HUDEP-2 (cell line): ENCODE results near the gene SMG6.
A peak's percentile ranks its signal among the peaks of the same experiment; 100 is the strongest.

ENCODE experiments used
- DNase-seq, 76 experiments: peaks; one replicate each; lab custom pipeline; 2025; ENCODE audit not compliant: unreplicated experiment in 76 of 76; lab: John Stamatoyannopoulos, UW

Gene SMG6

DNA sequence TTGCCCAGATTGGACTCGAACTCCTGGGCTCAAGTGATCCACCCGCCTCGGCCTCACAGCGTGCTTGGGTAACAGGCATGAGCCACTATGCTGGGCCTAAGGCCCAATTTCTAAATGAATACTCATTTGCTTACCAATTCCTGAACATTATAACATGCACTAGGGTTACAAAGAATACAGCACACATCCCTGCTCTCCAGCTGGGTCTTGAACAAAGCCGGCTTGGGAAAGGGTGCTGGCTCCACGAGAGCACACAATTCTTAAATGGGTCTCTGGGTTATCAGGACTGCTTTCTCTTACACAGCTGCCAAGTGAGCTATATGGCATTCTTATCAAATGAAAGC lies 190.3 kb downstream of the SMG6 start:
- DNase-seq = peak in 1 of 76 experiments; percentile 12

DNA sequence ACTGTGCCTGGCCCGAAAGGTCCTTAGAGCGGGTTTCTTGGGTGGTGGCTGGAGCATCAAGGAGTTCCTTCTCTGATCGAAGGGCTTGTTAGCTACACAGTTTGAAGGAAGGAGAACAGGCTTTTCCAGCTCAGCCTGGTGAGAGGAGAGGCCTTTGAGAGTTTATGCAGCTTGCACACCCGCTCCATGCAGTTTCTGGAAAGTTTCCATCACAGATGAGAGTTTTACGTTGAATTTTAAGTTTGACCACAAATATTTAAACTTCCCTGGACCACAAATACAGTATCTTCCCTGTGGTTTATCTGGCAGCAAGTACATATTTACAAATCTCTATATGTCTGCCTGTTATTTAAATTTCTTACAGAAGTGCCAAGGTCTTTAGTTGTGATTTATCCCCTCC lies 191.9 kb downstream of the SMG6 start:
- DNase-seq = no peak

DNA sequence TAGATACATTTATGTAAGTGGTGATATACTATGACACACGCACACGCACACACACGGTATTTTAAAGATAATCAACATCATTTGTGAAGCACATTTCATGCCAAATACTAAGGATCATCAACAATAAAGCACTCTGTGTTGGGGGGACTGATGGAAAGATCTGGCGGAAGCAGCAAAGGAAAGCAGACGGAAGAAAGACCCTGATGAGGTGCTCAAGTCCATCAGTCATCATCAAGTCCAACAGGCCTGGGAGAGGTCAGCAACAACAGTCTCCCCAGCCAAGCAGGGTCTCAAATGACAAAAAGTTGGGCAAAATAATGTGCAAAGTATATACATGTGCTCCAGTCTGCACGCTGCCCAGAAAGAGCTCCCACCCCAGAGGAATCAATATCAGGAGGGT lies 193.1 kb downstream of the SMG6 start:
- no peak for DNase-seq

DNA sequence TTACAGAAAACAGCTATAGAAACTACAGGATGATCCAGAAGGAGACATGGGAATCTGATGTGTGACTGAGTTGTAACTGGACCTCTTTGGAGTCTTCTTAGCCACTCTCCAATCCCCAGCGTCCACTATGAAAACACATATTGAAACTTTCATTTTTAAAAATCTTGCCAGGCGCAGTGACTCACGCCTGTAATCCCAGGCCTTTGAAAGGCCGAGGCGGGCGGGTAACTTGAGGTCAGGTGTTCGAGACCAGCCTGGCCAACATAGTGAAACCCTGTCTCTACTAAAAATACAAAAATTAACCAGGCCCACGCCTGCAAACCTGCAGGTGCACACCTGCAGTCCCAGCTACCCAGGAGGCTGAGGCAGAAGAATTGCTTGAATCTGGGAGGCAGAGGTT lies 195.4 kb downstream of the SMG6 start:
- no peak for DNase-seq

DNA sequence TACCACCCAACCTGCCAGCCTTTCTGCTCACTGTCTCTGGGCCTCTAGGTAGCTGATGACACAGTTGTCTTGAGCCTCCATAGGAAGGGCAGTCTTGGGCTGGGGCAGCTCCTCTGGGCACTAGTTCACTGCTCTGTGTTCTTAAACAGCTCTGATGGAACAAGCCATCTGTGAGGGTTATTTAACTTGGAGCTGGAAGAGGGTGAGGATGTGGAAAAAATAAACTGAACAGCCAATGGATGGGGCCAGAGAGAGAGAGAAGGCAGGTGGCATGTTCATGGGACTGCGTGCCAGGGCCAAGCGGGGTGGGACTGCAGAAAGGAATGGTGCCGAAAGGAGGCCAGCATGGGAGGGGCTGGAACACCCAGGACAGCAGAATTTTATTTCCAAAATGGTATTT lies 196.1 kb downstream of the SMG6 start:
- no peak for DNase-seq

DNA sequence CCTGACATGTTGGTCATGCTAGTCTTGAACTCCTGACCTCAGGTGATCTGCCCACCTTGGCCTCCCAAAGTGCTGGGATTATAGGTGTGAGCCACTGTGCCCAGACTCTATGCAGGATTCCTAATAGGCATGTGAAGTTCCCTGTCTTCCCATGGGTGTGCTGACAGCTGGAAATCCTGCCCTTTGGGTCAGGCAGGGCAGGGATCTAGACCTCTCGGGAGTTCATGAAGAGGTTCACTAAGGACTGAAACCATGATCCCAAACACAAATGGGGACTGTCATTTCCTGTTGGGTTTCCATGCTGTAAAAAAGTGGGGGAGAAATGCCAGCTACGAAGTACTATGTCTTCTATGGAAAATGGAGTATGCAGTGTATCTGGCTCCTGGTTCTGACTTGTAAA lies 196.5 kb downstream of the SMG6 start:
- no peak for DNase-seq

DNA sequence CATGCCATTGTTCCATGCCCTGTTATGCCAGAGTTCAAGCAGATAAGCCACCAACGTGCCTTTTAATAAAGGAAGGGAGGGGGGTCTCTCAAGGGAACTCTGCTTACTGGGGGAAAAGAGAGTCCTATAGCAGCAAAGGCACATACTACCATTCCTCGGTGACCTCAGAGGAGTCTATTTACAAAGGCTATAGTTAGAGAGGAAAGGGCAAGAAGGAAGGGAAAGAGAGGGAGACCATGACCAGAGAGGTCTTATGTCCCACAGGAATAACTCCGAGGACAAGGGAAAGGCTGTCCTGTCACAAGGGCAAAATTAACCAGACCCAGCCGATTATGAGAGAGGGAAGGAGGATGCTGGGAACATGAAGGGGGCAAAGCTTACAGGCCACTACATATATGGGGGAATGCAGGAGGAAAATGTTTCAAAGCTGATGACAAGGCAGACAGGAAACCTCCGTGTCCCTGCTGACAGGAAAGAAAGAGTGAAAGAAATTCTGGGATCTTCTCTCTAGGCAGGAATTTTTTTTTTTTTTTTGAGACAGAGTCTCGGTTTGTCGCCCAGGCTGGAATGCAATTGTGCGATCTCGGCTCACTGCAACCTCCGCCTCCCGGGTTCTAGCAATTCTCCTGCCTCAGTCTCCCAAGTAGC lies 197.2 kb downstream of the SMG6 start:
- no peak for DNase-seq

DNA sequence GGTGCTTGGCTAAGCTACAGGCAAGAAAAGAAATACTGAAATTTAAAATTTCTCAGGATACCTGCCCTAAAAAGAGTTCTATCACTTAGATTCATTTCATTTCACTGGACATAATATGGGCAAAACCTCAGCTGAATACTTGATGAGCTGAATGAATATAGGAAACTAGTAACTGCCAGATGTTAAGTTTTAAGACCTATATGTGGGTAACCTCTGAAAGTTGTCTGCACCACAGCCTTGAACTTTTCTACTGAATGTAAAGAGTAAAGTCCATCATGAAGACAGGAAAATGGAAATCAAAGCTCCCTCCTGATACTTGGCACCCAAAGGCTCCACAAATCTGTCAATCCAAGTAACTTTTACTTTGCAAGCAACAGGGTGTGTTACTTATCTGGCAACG lies 197.9 kb downstream of the SMG6 start:
- DNase-seq = no peak

DNA sequence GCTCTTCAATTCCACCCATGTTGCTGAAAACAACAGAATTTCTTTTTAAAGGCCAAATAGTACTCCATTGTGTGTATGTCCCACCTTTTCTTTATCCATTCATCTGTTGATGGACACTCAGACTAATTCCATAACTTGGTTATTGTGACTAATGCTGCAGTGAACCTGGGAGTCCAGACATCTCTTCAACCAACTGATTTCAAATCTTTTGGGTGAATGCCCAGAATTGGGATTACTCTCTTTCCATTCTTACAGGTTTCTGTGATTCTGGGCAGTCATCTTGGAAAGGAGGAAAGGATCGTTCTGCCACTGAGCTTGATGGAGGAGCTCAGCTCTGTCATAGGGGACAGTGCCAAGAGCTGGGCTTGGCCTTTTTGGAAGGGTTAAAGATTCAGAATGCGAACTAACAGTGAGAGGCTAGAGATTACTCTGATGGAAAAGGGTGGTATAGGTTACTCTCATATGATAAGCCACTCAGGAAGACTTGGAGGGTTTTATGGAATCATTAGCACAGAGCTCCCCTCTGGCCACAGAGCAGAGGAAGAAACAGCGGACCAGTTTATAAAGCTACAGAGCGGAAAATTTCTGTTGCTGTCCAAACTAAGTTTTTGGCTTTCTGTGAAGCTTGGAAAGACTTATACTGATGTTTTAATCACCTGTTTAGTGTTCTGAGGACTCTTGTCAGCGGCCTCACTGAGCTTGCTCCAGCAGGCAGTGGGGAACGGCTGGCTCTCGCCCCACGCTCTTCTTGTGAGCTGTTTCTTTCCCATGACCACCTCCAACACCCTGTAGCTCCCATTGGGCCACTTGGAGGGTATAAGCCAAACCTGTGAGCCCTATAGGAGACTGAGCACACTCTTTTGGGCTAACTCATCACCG lies 200.4 kb downstream of the SMG6 start:
- no peak for DNase-seq

DNA sequence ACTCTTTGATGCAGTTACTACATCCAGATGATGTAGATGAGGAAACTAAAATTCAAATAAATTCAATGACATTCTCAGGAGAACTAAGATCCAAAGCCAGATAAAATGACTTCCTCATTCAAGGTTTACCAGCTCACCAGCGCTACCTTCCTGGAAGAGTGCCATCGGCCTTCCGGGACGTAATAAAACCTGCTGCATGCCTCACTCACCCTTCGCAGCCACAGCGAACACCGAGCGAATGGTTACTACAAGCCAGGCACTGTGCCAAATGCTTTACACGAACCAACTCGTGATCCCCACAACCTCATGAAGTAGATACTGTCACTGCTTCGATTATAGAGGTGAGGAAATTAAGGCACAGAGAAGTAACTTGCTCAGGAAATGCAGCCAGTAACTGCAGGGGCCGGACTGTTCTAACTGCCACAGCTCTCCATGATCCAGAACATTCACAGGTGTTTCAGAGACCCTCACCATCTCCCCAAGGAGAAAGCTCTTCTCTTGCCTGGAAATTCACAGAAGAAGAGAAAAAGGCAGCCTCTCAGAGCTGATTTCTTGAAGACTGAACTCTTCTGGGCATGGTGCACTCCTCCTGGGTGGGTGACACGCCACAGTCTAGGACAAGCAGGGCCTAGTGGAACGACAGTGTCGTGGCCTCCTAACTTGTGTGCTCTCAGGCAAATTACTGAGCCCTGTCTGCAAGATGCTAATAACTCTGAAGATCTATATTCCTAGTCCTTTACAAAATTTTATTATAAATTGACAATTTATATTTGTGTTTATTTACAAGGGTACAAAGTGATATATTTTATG lies 201.9 kb downstream of the SMG6 start:
- DNase-seq = peak in 23 of 76 experiments; percentile 2 to 55 (median 19)

DNA sequence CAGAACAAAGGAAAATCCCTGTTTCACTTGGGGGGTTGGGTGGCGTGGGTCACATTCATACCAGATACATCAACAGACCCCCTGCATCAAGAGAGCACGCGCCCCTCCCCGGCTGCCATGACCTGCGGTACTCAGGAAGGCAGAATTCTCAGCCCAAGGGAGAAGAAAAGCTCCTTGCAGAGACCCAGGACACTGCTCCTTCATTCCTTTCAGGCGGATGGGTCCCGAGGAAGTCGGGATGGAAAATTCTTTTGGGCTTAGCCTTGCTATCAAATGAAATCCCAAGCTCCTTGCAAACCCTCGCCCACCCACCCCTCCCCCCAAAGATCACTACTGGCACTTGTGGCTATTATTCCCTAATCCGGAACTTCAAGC lies 208.1 kb downstream of the SMG6 start:
- no peak for DNase-seq

DNA sequence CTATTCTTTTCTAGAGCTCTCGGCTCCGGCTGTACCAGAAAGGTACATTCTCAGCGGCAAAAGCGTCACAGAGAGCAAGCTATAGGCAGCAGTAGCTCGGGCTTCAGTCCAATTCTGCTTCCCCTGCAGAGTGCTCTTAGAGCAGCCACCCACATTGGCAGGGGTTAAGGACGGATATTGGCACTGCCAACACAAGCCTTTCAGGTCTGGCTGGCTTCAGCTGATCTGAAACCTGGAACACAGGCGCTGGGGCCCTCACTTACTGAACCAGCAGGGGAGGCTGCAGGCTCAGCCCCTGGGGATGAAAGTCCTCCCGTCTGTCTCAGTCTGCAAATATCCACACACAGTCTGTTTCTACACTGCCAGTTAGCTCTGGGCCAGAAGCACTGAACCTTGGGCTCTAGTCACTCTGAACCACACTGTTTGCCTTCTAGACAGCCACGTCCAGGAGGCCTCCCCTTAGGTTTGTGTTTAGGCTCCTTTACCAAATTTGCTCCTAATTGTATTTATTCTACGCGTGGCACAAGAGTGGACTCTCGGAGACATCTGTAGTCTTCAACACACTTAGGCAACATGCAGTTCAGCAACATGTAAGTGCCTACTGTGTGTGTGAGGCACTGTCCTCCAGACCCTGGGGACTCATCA lies 208.6 kb downstream of the SMG6 start:
- DNase-seq = peak in 15 of 76 experiments; percentile 2 to 34 (median 17)

DNA sequence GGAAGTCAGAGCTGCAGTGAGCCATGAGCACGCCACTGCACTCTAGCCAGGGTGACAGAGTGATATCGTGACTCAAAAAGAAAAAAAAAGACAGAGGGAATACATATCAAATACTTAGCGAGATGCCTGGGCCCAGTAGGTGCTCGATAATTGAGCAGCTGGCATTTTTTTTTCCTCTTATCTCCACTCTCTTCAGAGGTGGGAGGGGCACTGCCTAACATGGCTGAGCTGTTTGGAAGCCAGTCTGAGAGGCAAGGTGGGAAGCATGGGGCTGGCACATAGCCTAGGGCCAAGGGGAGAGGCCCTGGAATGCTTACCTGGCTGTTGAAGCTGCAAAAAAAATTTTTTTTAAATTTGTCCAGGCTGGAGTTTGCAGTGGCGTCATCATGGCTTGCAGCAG lies 210.2 kb downstream of the SMG6 start:
- peak in 71 of 76 experiments; percentile 13 to 82 (median 46) for DNase-seq

DNA sequence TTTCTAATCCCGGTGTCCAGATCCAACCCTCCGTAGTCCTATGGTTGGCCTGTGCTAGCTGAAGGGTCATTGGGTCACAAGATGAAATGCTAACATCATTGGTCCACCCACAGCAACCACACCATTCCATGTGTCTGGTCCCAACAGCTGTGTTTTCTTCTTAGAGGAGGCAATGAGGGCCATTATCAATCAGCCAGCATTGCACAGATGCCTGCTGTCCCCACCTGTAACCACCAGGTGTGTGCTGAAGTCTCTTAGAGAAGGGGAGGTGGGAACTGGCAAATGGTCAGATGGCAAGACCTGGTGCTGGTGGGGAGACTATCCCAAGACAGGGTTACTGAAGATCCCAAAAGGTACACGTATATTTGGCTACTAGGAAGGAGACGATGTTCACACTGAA lies 211.3 kb downstream of the SMG6 start:
- DNase-seq = no peak

DNA sequence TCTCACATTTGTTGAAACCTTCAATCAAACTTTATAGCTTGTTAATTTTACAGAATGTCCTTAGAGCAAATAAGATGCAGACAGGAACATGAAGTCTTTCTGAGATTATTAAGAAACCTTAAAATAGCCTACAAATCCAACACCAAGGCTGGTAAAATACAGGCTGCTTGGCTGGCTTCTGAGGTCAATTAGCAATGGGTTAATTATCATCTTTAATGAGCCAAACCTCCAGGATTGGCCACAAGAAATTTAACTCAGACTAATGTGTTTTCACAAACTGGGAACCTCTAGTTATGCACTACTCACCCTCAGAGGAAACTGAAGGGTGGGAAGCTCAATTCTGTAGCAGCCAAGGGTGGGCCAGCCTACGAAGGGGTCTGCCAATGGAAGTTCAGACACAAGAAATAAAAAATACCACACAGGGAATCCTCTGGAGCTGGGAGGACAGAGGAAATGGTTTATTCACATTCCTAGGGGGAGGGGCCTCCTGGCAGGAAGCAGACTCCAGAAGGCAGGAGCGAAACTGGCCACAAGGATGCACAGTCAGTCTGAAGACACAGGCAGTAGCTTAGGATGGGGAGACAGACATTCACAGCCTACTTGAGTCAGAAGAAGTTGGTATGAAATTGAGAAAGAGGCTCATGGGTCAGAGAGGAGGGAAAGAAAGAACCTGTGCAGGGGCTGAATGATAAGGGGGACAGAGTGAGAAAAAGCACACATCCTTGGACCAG lies 212.6 kb downstream of the SMG6 start:
- DNase-seq = no peak

DNA sequence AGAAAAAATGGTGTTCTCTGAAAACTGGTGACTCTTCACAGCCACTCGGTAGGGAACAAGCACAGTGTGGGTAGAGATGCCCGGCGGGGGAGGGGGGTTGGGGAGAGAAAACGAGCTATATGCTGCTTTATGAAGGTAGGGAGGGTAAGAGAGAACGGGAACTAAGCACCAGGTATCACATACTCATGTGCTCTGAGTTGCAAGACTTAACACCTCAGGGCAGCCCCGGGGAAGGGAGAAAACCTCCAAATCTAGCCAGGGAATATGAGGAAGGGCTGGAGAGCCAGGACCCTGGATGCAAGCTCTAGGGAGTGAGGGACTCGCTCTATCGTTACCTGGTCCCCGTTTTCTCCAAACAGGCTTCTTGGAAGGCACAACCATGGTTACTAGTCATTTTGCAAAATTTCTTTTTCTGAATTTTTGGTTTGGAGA lies 213.4 kb downstream of the SMG6 start:
- DNase-seq = no peak

DNA sequence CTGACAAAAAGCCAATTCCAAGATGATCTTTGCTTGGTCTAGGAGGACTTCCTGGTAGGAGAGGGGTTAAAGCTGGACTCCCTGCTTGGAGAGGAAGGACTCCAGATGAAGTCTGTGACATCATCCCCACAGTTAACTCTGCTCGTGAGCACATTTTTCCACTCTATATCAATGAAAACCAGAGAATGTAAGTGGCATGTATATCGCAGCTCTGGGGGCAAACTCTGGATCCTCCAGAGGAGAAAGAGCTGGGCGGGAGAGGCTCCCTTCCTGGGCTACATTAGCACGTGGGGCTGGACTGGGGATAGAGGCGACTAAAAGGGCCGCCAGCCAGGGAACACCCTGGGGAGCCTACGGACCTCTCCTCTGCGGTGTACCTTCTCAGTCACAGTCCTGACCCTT lies 214.6 kb downstream of the SMG6 start:
- no peak for DNase-seq

DNA sequence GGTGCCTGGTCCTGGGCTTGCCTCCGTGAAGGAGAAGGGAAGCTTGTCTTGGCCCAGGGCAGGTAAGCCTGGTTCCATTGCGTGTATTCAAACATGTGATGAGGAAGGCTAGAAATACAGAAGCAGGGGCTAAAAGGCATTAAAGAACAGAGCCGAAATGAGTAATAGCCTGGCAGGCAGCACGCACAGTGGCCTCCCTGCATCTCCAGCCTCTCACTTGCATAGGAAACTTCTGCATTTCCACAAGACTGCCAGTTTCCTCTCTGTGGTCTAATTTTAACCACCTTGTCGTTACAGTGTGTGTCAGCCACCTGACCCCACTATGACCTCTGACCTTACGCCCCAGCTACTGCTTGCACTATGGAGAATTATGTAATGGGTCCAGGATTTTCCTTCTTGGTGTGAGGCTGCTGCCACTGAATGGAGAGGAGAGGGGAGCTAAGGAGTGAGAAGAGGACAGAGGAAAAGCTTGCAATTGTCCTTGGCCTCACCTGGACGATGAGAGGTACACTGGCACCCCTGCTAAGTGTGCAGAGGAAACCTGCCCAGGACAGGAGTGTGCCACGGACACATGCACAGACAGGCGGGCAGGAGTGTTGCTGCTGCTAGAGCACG lies 215.9 kb downstream of the SMG6 start:
- DNase-seq = peak in 1 of 76 experiments; percentile 10

DNA sequence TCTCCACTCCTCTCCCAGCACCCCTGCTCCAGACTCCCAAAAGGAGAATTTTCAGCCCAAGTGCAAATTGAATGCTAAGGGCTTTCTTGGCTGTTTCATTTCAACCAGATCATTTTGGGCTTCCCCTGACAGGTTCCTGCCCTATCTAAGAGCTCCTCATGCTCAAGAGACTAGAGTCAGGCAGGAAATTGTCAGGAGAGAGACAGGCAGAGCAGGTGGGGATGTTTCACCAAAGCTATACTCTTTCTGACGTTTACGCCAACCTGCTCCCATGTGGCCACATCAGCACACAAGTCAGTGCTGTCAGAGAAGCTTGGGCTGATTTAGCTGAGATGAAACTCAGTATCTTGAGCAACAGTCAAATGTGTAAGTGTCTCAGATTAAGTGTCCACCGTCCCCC lies 217.3 kb downstream of the SMG6 start:
- DNase-seq = no peak

DNA sequence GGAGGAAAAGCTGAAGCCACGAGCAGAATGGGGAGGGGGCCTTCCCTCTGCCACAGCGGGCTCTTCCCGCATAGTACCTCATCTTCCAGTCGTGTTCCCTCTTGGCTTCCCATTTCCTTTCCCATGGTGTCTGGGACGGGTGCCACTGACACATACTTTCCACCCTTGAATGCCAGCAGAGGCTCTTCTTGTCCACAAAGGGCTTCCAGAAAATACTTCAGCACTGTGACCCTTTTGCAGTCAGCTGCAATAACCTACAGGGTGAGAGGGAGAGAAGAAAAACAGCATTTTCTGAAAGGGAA lies 218.0 kb downstream of the SMG6 start:
- no peak for DNase-seq
